NT2/D1 (cell line): ENCODE measurements around the gene RNPEPL1.

ENCODE experiments used
- YY1 ChIP-seq: IDR thresholded peaks from 2 replicates; pipeline ENCODE4 v1.6.1; 2011; ENCODE audit not compliant: insufficient read length, insufficient read depth
- ZNF274 ChIP-seq: IDR thresholded peaks from 2 replicates; pipeline ENCODE4 v1.6.1; 2011; ENCODE audit warnings: mild to moderate bottlenecking, low read depth, low read length

- TF ChIP-seq YY1 = no peak
- TF ChIP-seq ZNF274 = no peak
Measured at GRCh38 chr2:240585681-240586197, 17.5 kb downstream of the RNPEPL1 start.
